GM21737 (cell line): ENCODE data around the gene ARHGAP9.
"Not testable (repeated sequence)": the region's sequence is repeated elsewhere in the genome, so short reads cannot be mapped to it uniquely, and the experiment has no call there.

ENCODE experiments used
- ATAC-seq: cut with Tn5 transposase; IDR thresholded peaks from one replicate; pipeline ENCODE4 v1.9.1; 2021; ENCODE audit warnings: mild to moderate bottlenecking, moderate library complexity; ENCODE audit not compliant: unreplicated experiment

Gene ARHGAP9

GRCh38 chr12:57495051-57495701 is 15.5 kb upstream of the ARHGAP9 start:
- ATAC-seq: not testable (repeated sequence)

GRCh38 chr12:57491393-57492280 is 12.0 kb upstream of the ARHGAP9 start:
- ATAC-seq: no peak

GRCh38 chr12:57490126-57490525 is 10.5 kb upstream of the ARHGAP9 start:
- ATAC-seq: no peak

GRCh38 chr12:57489157-57489641 is 9.5 kb upstream of the ARHGAP9 start:
- no peak for ATAC-seq

- ATAC-seq: no peak
Measured at GRCh38 chr12:57488402-57489156, 8.9 kb upstream of the ARHGAP9 start.

GRCh38 chr12:57487597-57488401 is 8.1 kb upstream of the ARHGAP9 start, which contains the start of gene MARS1:
TSS of gene MARS1 (plus strand) at chr12:57488068. CDS start at chr12:57488091, 23 bp downstream.
- peak; percentile 96 for ATAC-seq

GRCh38 chr12:57487055-57487596 is 7.5 kb upstream of the ARHGAP9 start:
- ATAC-seq: no peak

- ATAC-seq: no peak
Measured at GRCh38 chr12:57485695-57486094, 6.0 kb upstream of the ARHGAP9 start.

GRCh38 chr12:57483466-57483865 is 3.8 kb upstream of the ARHGAP9 start:
- ATAC-seq: no peak

GRCh38 chr12:57481671-57482070 is 2.0 kb upstream of the ARHGAP9 start:
- ATAC-seq: no peak

GRCh38 chr12:57479043-57479375 is 657 bp downstream of the ARHGAP9 start:
- ATAC-seq: no peak

GRCh38 chr12:57477710-57478681 is 1.7 kb downstream of the ARHGAP9 start:
- ATAC-seq: no peak

- ATAC-seq: no peak
Measured at GRCh38 chr12:57476993-57477709, 2.5 kb downstream of the ARHGAP9 start.

- ATAC-seq: no peak
Measured at GRCh38 chr12:57476162-57476992, 3.3 kb downstream of the ARHGAP9 start.

GRCh38 chr12:57475271-57476161 is 4.2 kb downstream of the ARHGAP9 start:
- no peak for ATAC-seq

GRCh38 chr12:57474862-57475261 is 4.8 kb downstream of the ARHGAP9 start:
- no peak for ATAC-seq

GRCh38 chr12:57474430-57474829 is 5.2 kb downstream of the ARHGAP9 start:
- ATAC-seq: no peak
